Measurements from ENCODE around the gene ELL3. TPM values are rescaled to one million over a fixed set of nuclear protein-coding genes. Genes with fewer than 3 reads are reported as not detected.
"Not testable (repeated sequence)": the region's sequence is repeated elsewhere in the genome, so short reads cannot be mapped to it uniquely, and the experiment has no call there.

ELL3 gene
- total RNA-seq, 2 donors from 2014 or later = 1.3 to 2.4 TPM

- no peak for TF ChIP-seq CTCF (conservative IDR thresholded peaks at IDR 0.05)
- WGBS, 2 experiments (ENCODE audit: insufficient coverage in 1 of 2, insufficient read length in 1 of 2) = 88 to 98% methylated on average over 5 to 6 of the region's 6 CpGs
- H3K36me3 ChIP-seq (ENCODE audit: control insufficient read depth, insufficient read depth, low read length) = peaks cover 83% of the 10 kb centered on the region
Observed at GRCh38 chr15:43808960-43809678, 32.4 kb upstream of the ELL3 start.

GRCh38 chr15:43808435-43808950 is 31.7 kb upstream of the ELL3 start:
- no peaks in the 10 kb centered on the region for H3K27me3 ChIP-seq (ENCODE audit: control insufficient read depth, insufficient read depth, low read length, poor library complexity, severe bottlenecking)
- no peak overlapping the region for H3K4me3 ChIP-seq (ENCODE audit: low read length)
- Mint-ChIP-seq H3K27ac (no peak overlapping the region), H3K36me3 (ENCODE audit: low read depth) (peaks cover 82% of the 10 kb centered on the region), H3K9me3 (no peaks in the 10 kb centered on the region), H3K4me3 (no peak overlapping the region), H3K27me3 (ENCODE audit: insufficient read depth) (no peaks in the 10 kb centered on the region), H3K4me1 (no peaks in the 10 kb centered on the region)
- H3K27ac ChIP-seq (ENCODE audit: low read depth, low read length) = no peak overlapping the region
- H3K9ac ChIP-seq (ENCODE audit: extremely low read depth, low read length, poor library complexity, severe bottlenecking) = no peak overlapping the region
- no peak for TF ChIP-seq CTCF (conservative IDR thresholded peaks at IDR 0.05)
- no peak for DNase-seq
- H3K9me3 ChIP-seq (ENCODE audit: control insufficient read depth, low read length) = no peaks in the 10 kb centered on the region
- H3K4me1 ChIP-seq (ENCODE audit: control insufficient read depth, insufficient read depth, low read length) = no peaks in the 10 kb centered on the region
- peaks cover 80% of the 10 kb centered on the region for H3K36me3 ChIP-seq (ENCODE audit: control insufficient read depth, insufficient read depth, low read length)
- 97 to 100% methylated on average over 4 to 5 of the region's 5 CpGs for WGBS, 2 experiments (ENCODE audit: insufficient coverage in 1 of 2, insufficient read length in 1 of 2)

More at GRCh38 chr15:43808960-43809678, 32.4 kb upstream of the ELL3 start:
- Mint-ChIP-seq H3K27ac (no peak overlapping the region), H3K4me3 (no peak overlapping the region), H3K4me1 (no peaks in the 10 kb centered on the region), H3K36me3 (ENCODE audit: low read depth) (peaks cover 84% of the 10 kb centered on the region), H3K9me3 (no peaks in the 10 kb centered on the region), H3K27me3 (ENCODE audit: insufficient read depth) (no peaks in the 10 kb centered on the region)
- Histone ChIP-seq H3K4me3 (ENCODE audit: low read length) (no peak overlapping the region), H3K27ac (ENCODE audit: low read depth, low read length) (no peak overlapping the region), H3K9ac (ENCODE audit: extremely low read depth, low read length, poor library complexity, severe bottlenecking) (no peak overlapping the region), H3K27me3 (ENCODE audit: control insufficient read depth, insufficient read depth, low read length, poor library complexity, severe bottlenecking) (no peaks in the 10 kb centered on the region), H3K9me3 (ENCODE audit: control insufficient read depth, low read length) (no peaks in the 10 kb centered on the region), H3K4me1 (ENCODE audit: control insufficient read depth, insufficient read depth, low read length) (no peaks in the 10 kb centered on the region)
- DNase-seq = no peak

GRCh38 chr15:43802676-43803075 is 25.9 kb upstream of the ELL3 start:
- H3K4me1 Mint-ChIP-seq = peaks cover 28% of the 10 kb centered on the region
- H3K4me3 ChIP-seq (ENCODE audit: low read length); DNase-seq; H3K9me3 ChIP-seq (ENCODE audit: control insufficient read depth, low read length); H3K27ac ChIP-seq (ENCODE audit: low read depth, low read length); H3K27ac Mint-ChIP-seq; H3K9ac ChIP-seq (ENCODE audit: extremely low read depth, low read length, poor library complexity, severe bottlenecking); H3K9me3 Mint-ChIP-seq; H3K27me3 ChIP-seq (ENCODE audit: control insufficient read depth, insufficient read depth, low read length, poor library complexity, severe bottlenecking); H3K27me3 Mint-ChIP-seq (ENCODE audit: insufficient read depth); H3K4me3 Mint-ChIP-seq: not testable (repeated sequence)
- Histone ChIP-seq H3K36me3 (ENCODE audit: control insufficient read depth, insufficient read depth, low read length) (peaks cover 63% of the 10 kb centered on the region), H3K4me1 (ENCODE audit: control insufficient read depth, insufficient read depth, low read length) (peaks cover 11% of the 10 kb centered on the region)
- WGBS, 2 experiments (ENCODE audit: insufficient coverage in 1 of 2, insufficient read length in 1 of 2) = 90 to 97% methylated on average over 4 to 5 of the region's 7 CpGs
- H3K36me3 Mint-ChIP-seq (ENCODE audit: low read depth) = peaks cover 49% of the 10 kb centered on the region

Data from endodermal cell (in vitro differentiated cells).